ENCODE results near the gene DPP8.

- TF ChIP-seq POLR2A (IDR thresholded peaks at IDR 0.05; ENCODE audit: low read depth, low read length) (no peak), EP300 (IDR thresholded peaks at IDR 0.05; ENCODE audit: borderline replicate concordance in 1 of 2, control insufficient read depth in 1 of 2, low read depth in 2 of 2, low read length in 2 of 2) (no peak)
These were observed 40.8 kb upstream of the DPP8 start for GRCh38 chr15:65558336-65558735.
